HCT116 (cell line): Measurements from ENCODE around the gene TICAM2. TPM values are rescaled to one million over a fixed set of nuclear protein-coding genes. Genes with fewer than 3 reads are reported as not detected.
A peak's percentile ranks its signal among the peaks of the same experiment; 100 is the strongest.

Source experiments
- ATAC-seq: fragments of 200-7000 bp; cut with Tn5 transposase; 2 replicates; pipeline ENCODE4 v1.9.1; 2020; ENCODE audit warnings: mild to moderate bottlenecking, moderate library complexity
- BruUV-seq: library from RNA; stranded (reverse); fragments of 400-500 nt; replicated peaks from 2 replicates; lab custom pipeline; 2021; lab: Mats Ljungman, UMichigan
- CTCF ChIA-PET: fragments of 300-600 bp; sonication (Branson Sonifier 250); formaldehyde crosslinking; loops from one replicate; lab custom pipeline; 2021; ENCODE audit warnings: antibody characterized with exemption; lab: Charles Lee
- POLR2A ChIA-PET: fragments of 300-600, 350-600 bp; sonication (Branson Sonifier 250); formaldehyde crosslinking; loops from one replicate; lab custom pipeline; 2021; ENCODE audit warnings: antibody characterized with exemption; lab: Charles Lee
- RAD21 ChIA-PET, 2 experiments: fragments of 300-600 bp; sonication (Branson Sonifier 250); formaldehyde crosslinking; loops; one replicate each; lab custom pipeline; 2023; ENCODE audit warnings: low total read pairs in 2 of 2; ENCODE audit not compliant: uncharacterized antibody in 2 of 2, unreplicated experiment in 2 of 2, low non-redundant PET in 1 of 2; lab: Charles Lee
- DNase-seq: peaks from one replicate; pipeline ENCODE4 v3.0.0-alpha.2; 2010; ENCODE audit warnings: low read depth, low spot score
- H2AFZ ChIP-seq: fragments of 200-600 bp; shearing (Covaris generic), sonication (generic); 2 replicates; pipeline ENCODE4 v1.6.1; 2017; ENCODE audit warnings: low read depth, mixed run types, mixed read lengths, antibody characterized with exemption, low read length; ENCODE audit not compliant: poor library complexity, severe bottlenecking
- H3K27ac ChIP-seq: 2 replicates; pipeline ENCODE4 v1.5.1; 2012; ENCODE audit warnings: low read depth, low read length
- H3K27me3 ChIP-seq: fragments of 200-600 bp; sonication (generic); 2 replicates; pipeline ENCODE4 v1.6.1; 2016; ENCODE audit warnings: mixed run types, low read length, mixed read lengths; ENCODE audit not compliant: insufficient read depth
- H3K36me3 ChIP-seq, 2 experiments: fragments of 200-500 bp in 1 of 2; fragments of 200-600 bp in 1 of 2; sonication (Bioruptor generic) in 1 of 2; sonication (generic) in 1 of 2; 2 replicates each; pipeline versions ENCODE4 v1.5.1 to v1.6.1; 2014 to 2016; ENCODE audit warnings: low read length in 2 of 2, inconsistent platforms in 1 of 2, mixed read lengths in 1 of 2, mixed run types in 1 of 2; ENCODE audit not compliant: insufficient read depth in 2 of 2, control insufficient read depth in 1 of 2
- H3K4me1 ChIP-seq, 2 experiments: fragments of 200-600 bp in 1 of 2; sonication (generic) in 1 of 2; 2 replicates each; pipeline versions ENCODE4 v1.5.1 to v1.6.1; 2012 to 2017; ENCODE audit warnings: low read length in 2 of 2, inconsistent platforms in 1 of 2, mild to moderate bottlenecking in 1 of 2, mixed read lengths in 1 of 2, mixed run types in 1 of 2, moderate library complexity in 1 of 2; ENCODE audit not compliant: insufficient read depth in 2 of 2, control insufficient read depth in 1 of 2
- H3K4me2 ChIP-seq: fragments of 200-600 bp; sonication (generic); 2 replicates; pipeline ENCODE4 v1.6.1; 2017; ENCODE audit warnings: mixed run types, low read length, mixed read lengths
- H3K4me3 ChIP-seq, 2 experiments: fragments of 200-600 bp in 1 of 2; sonication (generic) in 1 of 2; replicated peaks in 1 of 2; 2 replicates each; pipeline ENCODE4 v1.5.1; 2011 to 2016; ENCODE audit warnings: low read length in 2 of 2, control low read depth in 1 of 2, low read depth in 1 of 2, mild to moderate bottlenecking in 1 of 2, mixed read lengths in 1 of 2, mixed run types in 1 of 2
- H3K79me2 ChIP-seq: fragments of 200-600 bp; sonication (generic); 2 replicates; pipeline ENCODE4 v1.6.1; 2017; ENCODE audit warnings: mild to moderate bottlenecking, mixed run types, low read length, moderate library complexity, mixed read lengths; ENCODE audit not compliant: insufficient read depth
- H3K9ac ChIP-seq: fragments of 200-600 bp; sonication (generic); 2 replicates; pipeline ENCODE4 v1.6.1; 2016; ENCODE audit warnings: low read length, mixed read lengths
- H3K9me2 ChIP-seq: fragments of 200-600 bp; sonication (generic), shearing (Covaris generic); 2 replicates; pipeline ENCODE4 v1.6.1; 2017; ENCODE audit warnings: mixed run types, mild to moderate bottlenecking, moderate library complexity; ENCODE audit not compliant: insufficient read depth
- H3K9me3 ChIP-seq, 2 experiments: fragments of 200-500 bp in 1 of 2; fragments of 200-600 bp in 1 of 2; sonication (Bioruptor generic) in 1 of 2; sonication (generic) in 1 of 2; 2 replicates each; pipeline ENCODE4 v1.6.1; 2014 to 2017; ENCODE audit warnings: low read length in 2 of 2, mixed read lengths in 2 of 2, inconsistent platforms in 1 of 2, low read depth in 1 of 2, mild to moderate bottlenecking in 1 of 2, mixed run types in 1 of 2, moderate library complexity in 1 of 2; ENCODE audit not compliant: control insufficient read depth in 1 of 2, insufficient read depth in 1 of 2
- H4K20me1 ChIP-seq: fragments of 200-600 bp; sonication (generic), shearing (Covaris generic); 2 replicates; pipeline ENCODE4 v1.6.1; 2017; ENCODE audit warnings: mixed run types, mild to moderate bottlenecking, moderate library complexity; ENCODE audit not compliant: insufficient read depth
- CBX3 ChIP-seq: IDR thresholded peaks from 2 replicates; pipeline ENCODE4 v1.6.1; 2012; ENCODE audit warnings: low read depth
- CEBPB ChIP-seq: IDR thresholded peaks from 2 replicates; pipeline ENCODE4 v1.6.1; 2012; ENCODE audit warnings: low read depth
- CTCF ChIP-seq, 3 experiments: fragments of 200-600 bp in 1 of 3; sonication (generic) in 1 of 3; IDR thresholded peaks in 2 of 3; conservative IDR thresholded peaks in 1 of 3; 2 replicates each; pipeline ENCODE4 v1.5.1; 2012 to 2017; ENCODE audit warnings: low read depth in 2 of 3, low read length in 2 of 3, antibody characterized with exemption in 1 of 3, borderline replicate concordance in 1 of 3, control low read depth in 1 of 3, mild to moderate bottlenecking in 1 of 3, mixed read lengths in 1 of 3, mixed run types in 1 of 3, moderate library complexity in 1 of 3; ENCODE audit not compliant: insufficient read depth in 1 of 3
- EGR1 ChIP-seq: IDR thresholded peaks from 2 replicates; pipeline ENCODE4 v1.6.1; 2012; ENCODE audit warnings: low read depth
- ELF1 ChIP-seq: IDR thresholded peaks from 2 replicates; pipeline ENCODE4 v1.6.1; 2012; ENCODE audit warnings: low read depth, borderline replicate concordance
- EZH2 ChIP-seq: fragments of 200-600 bp; sonication (generic); IDR thresholded peaks from 2 replicates; pipeline ENCODE4 v1.6.1; 2017; ENCODE audit warnings: antibody characterized with exemption, mixed run types
- JUND ChIP-seq: IDR thresholded peaks from 2 replicates; pipeline ENCODE4 v1.6.1; 2012
- RAD21 ChIP-seq: IDR thresholded peaks from 2 replicates; pipeline ENCODE4 v1.6.1; 2012; ENCODE audit warnings: low read depth, mild to moderate bottlenecking
- SP1 ChIP-seq: IDR thresholded peaks from 2 replicates; pipeline ENCODE4 v1.6.1; 2012; ENCODE audit warnings: low read depth
- SRF ChIP-seq: IDR thresholded peaks from 2 replicates; pipeline ENCODE4 v1.6.1; 2012; ENCODE audit warnings: low read depth
- TCF7L2 ChIP-seq: IDR thresholded peaks from 2 replicates; pipeline ENCODE4 v1.7.0; 2011; ENCODE audit warnings: borderline replicate concordance, inconsistent platforms; ENCODE audit not compliant: insufficient read depth, insufficient read length; ENCODE audit errors: extremely low read depth
- YY1 ChIP-seq: IDR thresholded peaks from 2 replicates; pipeline ENCODE4 v1.6.1; 2011; ENCODE audit warnings: low read length, low read depth, moderate library complexity, mild to moderate bottlenecking; ENCODE audit not compliant: insufficient replicate concordance; ENCODE audit errors: extremely low read depth
- ZFX ChIP-seq: fragments of 450-650 bp; IDR thresholded peaks from 2 replicates; pipeline ENCODE4 v1.6.1; 2017
- ZNF274 ChIP-seq: fragments of 200-500 bp; sonication (Bioruptor generic); IDR thresholded peaks from 2 replicates; pipeline ENCODE4 v1.6.1; 2014; ENCODE audit warnings: mild to moderate bottlenecking, low read depth, low read length, inconsistent platforms
- intact Hi-C: fragments of 100-400 bp; cut with micrococcal nuclease; formaldehyde crosslinking; loops from 2 replicates; pipeline ENCODE4 v1.10.0; 2022
- total RNA-seq: library from RNA; stranded (reverse); gene quantifications from one replicate; pipeline ENCODE4 v1.2.1, GENCODE V29; 2021; ENCODE audit not compliant: unreplicated experiment
- TF ChIP-seq, protein P1 (sequence below): IDR thresholded peaks from 2 replicates; pipeline ENCODE4 v1.6.1; 2012
- TF ChIP-seq, protein P2 (sequence below): IDR thresholded peaks from 2 replicates; pipeline ENCODE4 v1.6.1; 2012; ENCODE audit warnings: low read depth

Gene TICAM2
- total RNA-seq, 1 experiment from 2014 or later, result 2.9 TPM

DNA sequence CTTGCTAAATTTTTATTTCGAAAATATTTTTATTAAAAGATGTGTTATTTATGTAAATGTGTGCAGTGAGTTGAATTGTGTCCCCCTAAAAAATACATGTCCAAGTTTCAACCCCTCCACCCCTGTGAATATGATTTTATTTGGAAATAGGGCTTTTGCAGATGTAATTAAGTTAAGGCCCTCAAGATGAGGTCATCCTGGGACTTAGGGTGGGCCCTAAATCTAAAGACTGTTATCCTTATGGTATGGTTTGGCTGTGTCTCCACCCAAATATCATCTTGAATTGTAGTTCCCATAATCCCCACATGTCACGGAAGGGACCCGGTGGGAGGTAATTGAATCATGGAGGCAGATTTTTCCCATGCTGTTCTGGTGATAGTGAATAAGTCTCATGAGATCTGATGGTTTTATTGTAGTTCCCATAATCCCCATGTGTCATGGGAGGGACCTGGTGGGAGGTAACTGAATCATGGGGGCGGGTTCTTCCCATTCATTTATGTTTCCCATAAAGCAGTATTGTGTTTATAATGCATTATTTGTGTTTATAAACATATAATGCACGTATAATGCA lies 25.1 kb upstream of the TICAM2 start:
- RAD21 ChIA-PET, result no interaction called here

More for the DNA sequence above, 25.1 kb upstream of the TICAM2 start:
- Histone ChIP-seq H2AFZ (no peak overlapping the region), H3K4me2 (peak overlapping the region; percentile 72), H4K20me1 (0 out of 2 replicates have a peak, but pooled peaks cover 6% of the 10 kb centered on the region), H3K4me3 (no peak overlapping the region), H3K36me3 (peaks cover 5 to 6% of the 10 kb centered on the region in 2 experiments; a peak in 2 of 4 replicates), H3K9me3 (no peaks in the 10 kb centered on the region), H3K9me2 (no peaks in the 10 kb centered on the region), H3K27ac (no peak overlapping the region), H3K27me3 (no peaks in the 10 kb centered on the region), H3K79me2 (peaks cover 39% of the 10 kb centered on the region), H3K4me1 (peaks cover 6 to 26% of the 10 kb centered on the region in 2 experiments), H3K9ac (no peak overlapping the region)
- no TSS peak for BruUV-seq
- ATAC-seq, result no peak
- ChIA-PET CTCF (no interaction called here), POLR2A (no interaction called here)
- intact Hi-C loops, result loop anchor here (2.0 kb wide), 1 partner anchor 301 kb away; no protein-coding TSS in a partner anchor
- no peak for DNase-seq
- TF ChIP-seq ZNF274, result no peak
- no peak for TF ChIP-seq EGR1
- TF ChIP-seq RAD21, result no peak
- TF ChIP-seq SP1, result no peak
- no peak for TF ChIP-seq TCF7L2
- TF ChIP-seq ZFX, result no peak
- TF ChIP-seq, protein P1, sequence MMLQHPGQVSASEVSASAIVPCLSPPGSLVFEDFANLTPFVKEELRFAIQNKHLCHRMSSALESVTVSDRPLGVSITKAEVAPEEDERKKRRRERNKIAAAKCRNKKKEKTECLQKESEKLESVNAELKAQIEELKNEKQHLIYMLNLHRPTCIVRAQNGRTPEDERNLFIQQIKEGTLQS, result no peak
- TF ChIP-seq SRF, result no peak
- TF ChIP-seq EZH2, result no peak
- TF ChIP-seq CTCF (IDR thresholded peaks at IDR 0.05 in 2 of 3, conservative IDR thresholded peaks at IDR 0.05 in 1 of 3; ENCODE audit: borderline replicate concordance in 1 of 3, insufficient read depth in 1 of 3, low read depth in 2 of 3, low read length in 2 of 3), result no peak
- TF ChIP-seq JUND, result no peak
- TF ChIP-seq, protein P2, sequence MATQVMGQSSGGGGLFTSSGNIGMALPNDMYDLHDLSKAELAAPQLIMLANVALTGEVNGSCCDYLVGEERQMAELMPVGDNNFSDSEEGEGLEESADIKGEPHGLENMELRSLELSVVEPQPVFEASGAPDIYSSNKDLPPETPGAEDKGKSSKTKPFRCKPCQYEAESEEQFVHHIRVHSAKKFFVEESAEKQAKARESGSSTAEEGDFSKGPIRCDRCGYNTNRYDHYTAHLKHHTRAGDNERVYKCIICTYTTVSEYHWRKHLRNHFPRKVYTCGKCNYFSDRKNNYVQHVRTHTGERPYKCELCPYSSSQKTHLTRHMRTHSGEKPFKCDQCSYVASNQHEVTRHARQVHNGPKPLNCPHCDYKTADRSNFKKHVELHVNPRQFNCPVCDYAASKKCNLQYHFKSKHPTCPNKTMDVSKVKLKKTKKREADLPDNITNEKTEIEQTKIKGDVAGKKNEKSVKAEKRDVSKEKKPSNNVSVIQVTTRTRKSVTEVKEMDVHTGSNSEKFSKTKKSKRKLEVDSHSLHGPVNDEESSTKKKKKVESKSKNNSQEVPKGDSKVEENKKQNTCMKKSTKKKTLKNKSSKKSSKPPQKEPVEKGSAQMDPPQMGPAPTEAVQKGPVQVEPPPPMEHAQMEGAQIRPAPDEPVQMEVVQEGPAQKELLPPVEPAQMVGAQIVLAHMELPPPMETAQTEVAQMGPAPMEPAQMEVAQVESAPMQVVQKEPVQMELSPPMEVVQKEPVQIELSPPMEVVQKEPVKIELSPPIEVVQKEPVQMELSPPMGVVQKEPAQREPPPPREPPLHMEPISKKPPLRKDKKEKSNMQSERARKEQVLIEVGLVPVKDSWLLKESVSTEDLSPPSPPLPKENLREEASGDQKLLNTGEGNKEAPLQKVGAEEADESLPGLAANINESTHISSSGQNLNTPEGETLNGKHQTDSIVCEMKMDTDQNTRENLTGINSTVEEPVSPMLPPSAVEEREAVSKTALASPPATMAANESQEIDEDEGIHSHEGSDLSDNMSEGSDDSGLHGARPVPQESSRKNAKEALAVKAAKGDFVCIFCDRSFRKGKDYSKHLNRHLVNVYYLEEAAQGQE, result no peak
- no peak for TF ChIP-seq ELF1
- no peak for TF ChIP-seq YY1
- TF ChIP-seq CBX3, result no peak
- no peak for TF ChIP-seq CEBPB
